HEK293 (cell line): Measurements from ENCODE around the gene FAM118A.

ENCODE experiments used
- CTCF ChIA-PET: fragments of 350-600 bp; formaldehyde crosslinking; extraction: SDS; loops from one replicate; lab custom pipeline; 2021; ENCODE audit warnings: antibody characterized with exemption; lab: Yijun Ruan, JAX
- POLR2A ChIA-PET: fragments of 300-600 bp; formaldehyde crosslinking; extraction: SDS; loops from one replicate; lab custom pipeline; 2020; ENCODE audit warnings: antibody characterized with exemption, inconsistent platforms; lab: Yijun Ruan, JAX
- H3K27ac ChIP-seq: fragments of 200-500 bp; sonication (Bioruptor generic); 2 replicates; pipeline ENCODE4 v1.5.1; 2014; ENCODE audit warnings: low read depth, low read length, control low read depth, inconsistent platforms; ENCODE audit errors: extremely low read depth
- H3K36me3 ChIP-seq, 2 experiments: fragments of 200-500 bp in 1 of 2; sonication (Bioruptor generic) in 1 of 2; 1 replicate in 1 of 2; 2 replicates in 1 of 2; pipeline ENCODE4 v1.5.1; 2014 to 2017; ENCODE audit warnings: inconsistent platforms in 2 of 2, low read length in 2 of 2; ENCODE audit not compliant: control insufficient read depth in 2 of 2, insufficient read depth in 1 of 2
- H3K4me1 ChIP-seq: fragments of 200-500 bp; sonication (Bioruptor generic); 2 replicates; pipeline ENCODE4 v1.5.1; 2014; ENCODE audit warnings: mild to moderate bottlenecking, low read length, inconsistent platforms; ENCODE audit not compliant: control insufficient read depth, insufficient read depth
- H3K4me3 ChIP-seq: 2 replicates; pipeline ENCODE4 v1.5.1; 2011; ENCODE audit warnings: low read depth, mild to moderate bottlenecking, control low read depth, low read length, moderate library complexity
- H3K9me3 ChIP-seq: fragments of 200-500 bp; sonication (Bioruptor generic); 2 replicates; pipeline ENCODE4 v1.5.1; 2014; ENCODE audit warnings: low read depth, low read length, inconsistent platforms; ENCODE audit not compliant: control insufficient read depth, insufficient read depth
- FEZF1 ChIP-seq: fragments of 450-650 bp; formaldehyde crosslinking; IDR thresholded peaks from 2 replicates; pipeline ENCODE4 v1.5.1; 2016; ENCODE audit warnings: missing biosample characterization, missing genetic modification characterization
- PRDM10 ChIP-seq: fragments of 450-650 bp; formaldehyde crosslinking; IDR thresholded peaks from 2 replicates; pipeline ENCODE4 v1.5.1; 2016; ENCODE audit warnings: missing biosample characterization, missing genetic modification characterization
- PRDM6 ChIP-seq: fragments of 450-650 bp; formaldehyde crosslinking; IDR thresholded peaks from 2 replicates; pipeline ENCODE4 v1.5.1; 2017; ENCODE audit warnings: missing biosample characterization, missing genetic modification characterization
- ZBTB21 ChIP-seq: fragments of 450-650 bp; formaldehyde crosslinking; IDR thresholded peaks from 2 replicates; pipeline ENCODE4 v1.5.1; 2017; ENCODE audit warnings: missing biosample characterization, missing genetic modification characterization
- ZBTB7A ChIP-seq: fragments of 450-650 bp; formaldehyde crosslinking; IDR thresholded peaks from 2 replicates; pipeline ENCODE4 v1.5.1; 2016; ENCODE audit warnings: low read depth, missing biosample characterization, missing genetic modification characterization
- ZFP41 ChIP-seq: fragments of 450-650 bp; formaldehyde crosslinking; IDR thresholded peaks from 2 replicates; pipeline ENCODE4 v1.5.1; 2016; ENCODE audit warnings: missing biosample characterization, missing genetic modification characterization, borderline replicate concordance
- ZIC2 ChIP-seq: fragments of 450-650 bp; formaldehyde crosslinking; IDR thresholded peaks from 2 replicates; pipeline ENCODE4 v1.5.1; 2016; ENCODE audit warnings: missing biosample characterization, missing genetic modification characterization
- ZNF202 ChIP-seq: fragments of 450-650 bp; formaldehyde crosslinking; IDR thresholded peaks from 2 replicates; pipeline ENCODE4 v1.5.1; 2016; ENCODE audit warnings: missing biosample characterization, missing genetic modification characterization, borderline replicate concordance
- ZNF366 ChIP-seq: fragments of 450-650 bp; formaldehyde crosslinking; conservative IDR thresholded peaks from 2 replicates; pipeline ENCODE4 v1.5.1; 2016; ENCODE audit warnings: missing biosample characterization, missing genetic modification characterization
- ZNF473 ChIP-seq: fragments of 450-650 bp; formaldehyde crosslinking; IDR thresholded peaks from 2 replicates; pipeline ENCODE4 v1.5.1; 2017; ENCODE audit warnings: missing biosample characterization, missing genetic modification characterization
- ZNF530 ChIP-seq: fragments of 450-650 bp; formaldehyde crosslinking; IDR thresholded peaks from 2 replicates; pipeline ENCODE4 v1.5.1; 2016; ENCODE audit warnings: low read depth, missing biosample characterization, missing genetic modification characterization
- ZNF600 ChIP-seq: fragments of 450-650 bp; formaldehyde crosslinking; IDR thresholded peaks from 2 replicates; pipeline ENCODE4 v1.5.1; 2016; ENCODE audit warnings: missing biosample characterization, missing genetic modification characterization
- ZNF629 ChIP-seq: fragments of 450-650 bp; formaldehyde crosslinking; IDR thresholded peaks from 2 replicates; pipeline ENCODE4 v1.5.1; 2017; ENCODE audit warnings: missing biosample characterization, missing genetic modification characterization
- TF ChIP-seq, protein P1 (sequence below): sonication (generic); formaldehyde crosslinking; IDR thresholded peaks from 2 replicates; pipeline ENCODE4 v1.8.1; 2022; ENCODE audit warnings: mild to moderate bottlenecking, moderate library complexity, missing genetic modification reagents
- TF ChIP-seq, protein P2 (sequence below): fragments of 450-650 bp; formaldehyde crosslinking; IDR thresholded peaks from 2 replicates; pipeline ENCODE4 v1.5.1; 2016; ENCODE audit warnings: missing biosample characterization, missing genetic modification characterization, low read depth

The FAM118A gene

DNA sequence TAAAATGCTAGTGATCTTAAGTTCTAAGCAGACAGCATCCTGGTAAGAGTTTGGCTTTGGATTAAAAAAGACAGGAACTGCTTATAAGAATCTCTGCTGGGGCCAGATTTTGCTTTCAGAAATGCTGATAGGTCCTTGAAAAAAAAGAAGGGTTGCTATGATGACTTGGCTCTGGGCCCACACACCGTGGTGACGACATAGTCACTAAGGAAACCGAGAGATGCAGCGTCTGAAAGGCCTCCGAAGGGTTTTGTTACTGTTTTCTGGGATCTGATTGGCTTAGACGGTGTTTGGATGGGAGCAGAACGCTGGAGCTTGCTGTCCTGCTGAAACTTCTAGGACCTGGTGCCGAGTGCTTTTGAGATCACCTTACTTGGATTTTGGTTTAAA lies 8.4 kb downstream of the FAM118A start (continued):
- TF ChIP-seq, protein P1, sequence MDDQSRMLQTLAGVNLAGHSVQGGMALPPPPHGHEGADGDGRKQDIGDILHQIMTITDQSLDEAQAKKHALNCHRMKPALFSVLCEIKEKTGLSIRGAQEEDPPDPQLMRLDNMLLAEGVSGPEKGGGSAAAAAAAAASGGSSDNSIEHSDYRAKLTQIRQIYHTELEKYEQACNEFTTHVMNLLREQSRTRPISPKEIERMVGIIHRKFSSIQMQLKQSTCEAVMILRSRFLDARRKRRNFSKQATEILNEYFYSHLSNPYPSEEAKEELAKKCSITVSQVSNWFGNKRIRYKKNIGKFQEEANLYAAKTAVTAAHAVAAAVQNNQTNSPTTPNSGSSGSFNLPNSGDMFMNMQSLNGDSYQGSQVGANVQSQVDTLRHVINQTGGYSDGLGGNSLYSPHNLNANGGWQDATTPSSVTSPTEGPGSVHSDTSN (CRISPR knock-in tag): no peak
- TF ChIP-seq ZNF473 (tag by site-specific recombination) (no peak), ZFP41 (no peak)

DNA sequence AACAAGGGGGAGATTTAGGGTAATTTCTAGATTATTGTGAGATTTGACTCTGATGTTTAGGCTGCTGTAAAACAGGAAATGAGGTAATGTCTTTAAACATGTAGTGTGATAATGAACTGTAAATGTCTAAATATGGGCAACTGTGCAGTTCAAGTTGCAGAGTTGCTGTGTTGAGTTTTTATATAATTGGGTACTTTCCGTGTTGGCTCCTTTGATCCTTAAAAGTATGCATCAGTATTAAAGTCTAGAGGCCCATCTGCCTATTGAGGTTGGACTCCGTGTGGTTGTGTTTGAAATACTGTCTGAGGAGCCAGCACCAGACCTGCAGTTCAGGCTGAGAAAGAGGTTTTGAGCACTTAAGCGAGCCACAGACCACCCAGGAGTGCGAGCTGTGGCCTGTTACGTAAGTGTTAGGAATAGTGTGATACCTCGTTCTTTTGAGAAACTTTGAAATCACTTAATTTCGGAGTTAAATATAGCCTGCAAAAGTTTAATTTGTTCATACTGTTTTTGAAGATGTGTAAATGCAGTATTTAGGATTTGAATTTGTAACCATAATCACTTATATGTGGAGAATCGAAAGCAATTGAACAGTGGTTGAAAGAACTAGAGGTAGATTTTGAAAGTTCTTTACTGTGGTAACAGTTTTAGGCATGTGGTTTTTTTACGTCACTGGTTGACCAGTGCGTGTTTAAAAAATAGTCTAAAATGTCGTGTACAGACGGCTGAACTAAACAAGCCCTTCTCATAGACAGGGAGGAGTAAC lies 9.0 kb downstream of the FAM118A start:
- TF ChIP-seq, protein P2, sequence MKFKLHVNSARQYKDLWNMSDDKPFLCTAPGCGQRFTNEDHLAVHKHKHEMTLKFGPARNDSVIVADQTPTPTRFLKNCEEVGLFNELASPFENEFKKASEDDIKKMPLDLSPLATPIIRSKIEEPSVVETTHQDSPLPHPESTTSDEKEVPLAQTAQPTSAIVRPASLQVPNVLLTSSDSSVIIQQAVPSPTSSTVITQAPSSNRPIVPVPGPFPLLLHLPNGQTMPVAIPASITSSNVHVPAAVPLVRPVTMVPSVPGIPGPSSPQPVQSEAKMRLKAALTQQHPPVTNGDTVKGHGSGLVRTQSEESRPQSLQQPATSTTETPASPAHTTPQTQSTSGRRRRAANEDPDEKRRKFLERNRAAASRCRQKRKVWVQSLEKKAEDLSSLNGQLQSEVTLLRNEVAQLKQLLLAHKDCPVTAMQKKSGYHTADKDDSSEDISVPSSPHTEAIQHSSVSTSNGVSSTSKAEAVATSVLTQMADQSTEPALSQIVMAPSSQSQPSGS (tag by site-specific recombination): peak; percentile 54; the same call in 1 of the 2 replicates
- TF ChIP-seq PRDM10 (tag by site-specific recombination): no peak
- no peak for TF ChIP-seq ZNF530 (tag by site-specific recombination)
- TF ChIP-seq FEZF1 (tag by site-specific recombination): peak; percentile 72
- TF ChIP-seq ZBTB7A (tag by site-specific recombination): no peak
- 0 out of 2 replicates have a peak, but pooled peaks have one; percentile 68 for TF ChIP-seq ZNF629 (tag by site-specific recombination)
- peak; percentile 54 for TF ChIP-seq PRDM6 (tag by site-specific recombination)
- TF ChIP-seq ZIC2 (tag by site-specific recombination): no peak
- TF ChIP-seq ZNF202 (tag by site-specific recombination): no peak
- peak; percentile 35; the same call in 1 of the 2 replicates for TF ChIP-seq ZNF600 (tag by site-specific recombination)
- TF ChIP-seq ZNF366: 0 out of 2 replicates have a peak, but pooled peaks have one; percentile 6
- TF ChIP-seq ZBTB21 (tag by site-specific recombination): peak; percentile 8; the same call in 1 of the 2 replicates
- Histone ChIP-seq H3K36me3 (peaks cover 5 to 21% of the 10 kb centered on the region in 2 experiments; a peak in 2 of 3 replicates), H3K27ac (peak overlapping the region; percentile 60; the same call in 1 of the 2 replicates), H3K4me1 (peaks cover 26% of the 10 kb centered on the region), H3K9me3 (no peaks in the 10 kb centered on the region), H3K4me3 (no peak overlapping the region)
- POLR2A ChIA-PET: no interaction called here
- CTCF ChIA-PET: interaction anchor here (0.6 to 2.1 kb wide), 5 partner anchors 11 to 847 kb away, joined by 3 to 7 read pairs (median 4); no protein-coding TSS in a partner anchor
